K562 (cell line): ENCODE results near the gene PUM1. TPM values are rescaled to one million over a fixed set of nuclear protein-coding genes. Genes with fewer than 3 reads are reported as not detected.

Experiments
- ATAC-seq: fragments of 200-7000 bp; cut with Tn5 transposase; 3 replicates; pipeline ENCODE4 v1.9.1; 2020; ENCODE audit warnings: moderate library complexity
- BruUV-seq: library from RNA; stranded (reverse); fragments of 400-500 nt; replicated peaks from 2 replicates; lab custom pipeline; 2021; lab: Mats Ljungman, UMichigan
- CTCF ChIA-PET: fragments of 300-600 bp; formaldehyde crosslinking; extraction: SDS; loops from one replicate; lab custom pipeline; 2021; ENCODE audit warnings: low intra/inter-chr PET ratio; lab: Yijun Ruan, JAX
- POLR2A ChIA-PET: fragments of 300-600, 350-650 bp; sonication (Branson Sonifier 250); formaldehyde crosslinking; extraction: SDS; loops from one replicate; lab custom pipeline; 2021; ENCODE audit warnings: antibody characterized with exemption, inconsistent platforms; lab: Yijun Ruan, JAX
- DNase-seq, 4 experiments: peaks; one replicate each; pipeline versions ENCODE4 v3.0.0 to v3.0.0-alpha.2; 2011 to 2018; ENCODE audit warnings: low spot score in 3 of 4, mixed read lengths in 3 of 4; ENCODE audit errors: extremely low read depth in 1 of 4
- FAIRE-seq: peaks from 2 replicates; lab custom pipeline; 2011; peaks lifted over from hg19 to GRCh38; lab: Jason Lieb, UNC
- H2AFZ ChIP-seq: 2 replicates; pipeline ENCODE4 v1.6.0; 2011; ENCODE audit warnings: low read depth, low read length, control low read depth, inconsistent platforms
- H3K27ac ChIP-seq: fragments of 200-600 bp; 3 replicates; pipeline ENCODE4 v1.8.0; 2011; ENCODE audit warnings: low read depth, mild to moderate bottlenecking, control low read depth, inconsistent platforms, low read length, moderate library complexity, mixed read lengths; ENCODE audit errors: extremely low read depth
- H3K27me3 ChIP-seq, 2 experiments: fragments of 300-600 bp in 1 of 2; 2 replicates in 1 of 2; 3 replicates in 1 of 2; pipeline versions ENCODE4 v1.6.0 to v1.8.0; 2011; ENCODE audit warnings: inconsistent platforms in 2 of 2, low read length in 2 of 2, mild to moderate bottlenecking in 1 of 2, mixed read lengths in 1 of 2, moderate library complexity in 1 of 2; ENCODE audit not compliant: control insufficient read depth in 2 of 2, insufficient read depth in 2 of 2
- H3K36me3 ChIP-seq: fragments of 300-600 bp; 3 replicates; pipeline ENCODE4 v1.8.0; 2011; ENCODE audit warnings: mild to moderate bottlenecking, low read length, inconsistent platforms; ENCODE audit not compliant: control insufficient read depth, insufficient read depth
- H3K4me1 ChIP-seq, 2 experiments: fragments of 200-600 bp in 1 of 2; replicated peaks in 1 of 2; 2 replicates in 1 of 2; 3 replicates in 1 of 2; pipeline versions ENCODE4 v1.5.1 to v1.8.0; 2011; ENCODE audit warnings: inconsistent platforms in 2 of 2, low read length in 2 of 2, mild to moderate bottlenecking in 1 of 2, mixed read lengths in 1 of 2, moderate library complexity in 1 of 2; ENCODE audit not compliant: control insufficient read depth in 2 of 2, insufficient read depth in 2 of 2
- H3K4me2 ChIP-seq: 2 replicates; pipeline ENCODE4 v1.6.1; 2011; ENCODE audit warnings: low read length, control low read depth, inconsistent platforms, mixed read lengths; ENCODE audit not compliant: insufficient read depth
- H3K4me3 ChIP-seq: fragments of 200-600 bp; sonication (generic), shearing (Covaris generic); 2 replicates; pipeline ENCODE4 v1.5.1; 2016; ENCODE audit warnings: control low read depth, inconsistent platforms
- H3K79me2 ChIP-seq: fragments of 200-600 bp; 3 replicates; pipeline ENCODE4 v1.8.0; 2011; ENCODE audit warnings: low read length, inconsistent platforms; ENCODE audit not compliant: control insufficient read depth, insufficient read depth
- H3K9ac ChIP-seq, 2 experiments: 2 replicates each; pipeline versions ENCODE4 v1.6.0 to v1.6.1; 2011; ENCODE audit warnings: low read depth in 2 of 2, low read length in 2 of 2, control low read depth in 1 of 2, inconsistent platforms in 1 of 2, mild to moderate bottlenecking in 1 of 2, mixed read lengths in 1 of 2; ENCODE audit not compliant: insufficient read depth in 1 of 2
- H3K9me1 ChIP-seq: one replicate; pipeline ENCODE4 v1.6.0; 2011; ENCODE audit warnings: inconsistent platforms, mild to moderate bottlenecking, low read length, moderate library complexity; ENCODE audit not compliant: control insufficient read depth, insufficient read depth
- H3K9me3 ChIP-seq: replicated peaks from 2 replicates; pipeline ENCODE4 v1.5.1; 2011; ENCODE audit warnings: low read depth, low read length, inconsistent platforms; ENCODE audit not compliant: control insufficient read depth, insufficient read depth
- H4K20me1 ChIP-seq: replicated peaks from 2 replicates; pipeline ENCODE4 v1.6.1; 2011; ENCODE audit warnings: low read length, inconsistent platforms, mixed read lengths; ENCODE audit not compliant: control insufficient read depth, insufficient read depth
- MYBL2 ChIP-seq, 2 experiments: fragments of 450-650 bp in 1 of 2; sonication (generic) in 1 of 2; formaldehyde crosslinking in 1 of 2; IDR thresholded peaks; 2 replicates each; pipeline versions ENCODE4 v1.6.1 to v1.8.1; 2017 to 2022; ENCODE audit warnings: borderline replicate concordance in 1 of 2, inconsistent platforms in 1 of 2, low read depth in 1 of 2, mild to moderate bottlenecking in 1 of 2, missing genetic modification reagents in 1 of 2, moderate library complexity in 1 of 2
- RBM17 ChIP-seq: fragments of 200-400 bp; formaldehyde crosslinking; IDR thresholded peaks from 2 replicates; pipeline ENCODE4 v1.6.1; 2017; ENCODE audit warnings: low read depth, mild to moderate bottlenecking, low read length, borderline replicate concordance
- ZBTB7A ChIP-seq: IDR thresholded peaks from 2 replicates; pipeline ENCODE4 v1.6.1; 2011; ENCODE audit warnings: low read depth, mild to moderate bottlenecking, low read length, moderate library complexity, borderline replicate concordance; ENCODE audit not compliant: control insufficient read depth
- WGBS: fragments of 100-300 bp; shearing (Covaris generic); methylation state at CpG from one replicate; pipeline ENCODE4 v1.1.6; 2016; ENCODE audit warnings: low coverage, mixed read lengths; ENCODE audit not compliant: insufficient coverage; ENCODE audit errors: missing lambda C conversion rate; 5-methylcytosine and 5-hydroxymethylcytosine counted together
- in situ Hi-C: fragments of 300-500 bp; cut with MboI; formaldehyde crosslinking; loops from 4 replicates; pipeline ENCODE4 v1.15.0; 2018; ENCODE audit warnings: inconsistent platforms, mixed read lengths
- intact Hi-C: fragments of 100-400 bp; cut with micrococcal nuclease; formaldehyde crosslinking; loops from 2 replicates; pipeline ENCODE4 v1.14.2; 2022
- polyA plus RNA-seq, 8 experiments: library from polyadenylated mRNA; depleted of rRNA in 4 of 8; stranded (reverse) in 5 of 8; unstranded in 3 of 8; fragments of >200 nt; fragmentation: Nextera tagmentation in 2 of 8; fragmentation: Illumina TruSeq in 1 of 8; extraction: Ambion mirVana in 2 of 8; extraction: Trizol in 1 of 8; gene quantifications; 2 replicates each; pipeline versions ENCODE4 v1.2.1 to v1.2.3, GENCODE V29; 2011 to 2014; ENCODE audit warnings: inconsistent platforms in 1 of 8, missing spikeins in 1 of 8
- total RNA-seq, 7 experiments: library from RNA; depleted of rRNA in 6 of 7; stranded (reverse); fragments of >200 nt in 6 of 7; fragmentation: Illumina TruSeq in 2 of 7; extraction: Trizol in 2 of 7; gene quantifications; 2 replicates each; pipeline versions ENCODE4 v1.2.1 to v1.2.3, GENCODE V29; 2011 to 2021; ENCODE audit warnings: low replicate concordance in 1 of 7
- TF ChIP-seq, protein P1 (sequence below): fragments of 200-800 bp; sonication (Bioruptor generic); IDR thresholded peaks from 2 replicates; pipeline ENCODE4 v1.6.1; 2017; ENCODE audit warnings: missing genetic modification characterization, missing compliant biosample characterization

PUM1 gene
- total and polyA plus RNA-seq, 9 of the 15 experiments (the other 6 are each of a cell fraction or from before 2014, with no cell fraction given) = 37.7 to 104 (median 55.7) TPM

- BruUV-seq = no TSS peak
- peak overlapping the region; percentile 26; the same call in 1 of the 3 replicates for H3K27ac ChIP-seq
- H2AFZ ChIP-seq = no peak overlapping the region
- peak in 2 of 4 experiments; percentile 79 to 80 for DNase-seq
- H3K9ac ChIP-seq = peak overlapping the region in 1 of 2 experiments; percentile 92; a peak in 2 of 4 replicates
- 3% methylated on average over 6 of the region's 69 CpGs for WGBS
- no peak for FAIRE-seq
- in situ Hi-C loops = no loop called here
- TF ChIP-seq, protein P1, sequence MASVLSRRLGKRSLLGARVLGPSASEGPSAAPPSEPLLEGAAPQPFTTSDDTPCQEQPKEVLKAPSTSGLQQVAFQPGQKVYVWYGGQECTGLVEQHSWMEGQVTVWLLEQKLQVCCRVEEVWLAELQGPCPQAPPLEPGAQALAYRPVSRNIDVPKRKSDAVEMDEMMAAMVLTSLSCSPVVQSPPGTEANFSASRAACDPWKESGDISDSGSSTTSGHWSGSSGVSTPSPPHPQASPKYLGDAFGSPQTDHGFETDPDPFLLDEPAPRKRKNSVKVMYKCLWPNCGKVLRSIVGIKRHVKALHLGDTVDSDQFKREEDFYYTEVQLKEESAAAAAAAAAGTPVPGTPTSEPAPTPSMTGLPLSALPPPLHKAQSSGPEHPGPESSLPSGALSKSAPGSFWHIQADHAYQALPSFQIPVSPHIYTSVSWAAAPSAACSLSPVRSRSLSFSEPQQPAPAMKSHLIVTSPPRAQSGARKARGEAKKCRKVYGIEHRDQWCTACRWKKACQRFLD = peak; percentile 50; the same call in 1 of the 2 replicates
- TF ChIP-seq RBM17 (no peak), MYBL2 (IDR thresholded peaks at IDR 0.05; ENCODE audit: low read depth) (no peak), MYBL2 (CRISPR knock-in tag; IDR thresholded peaks at IDR 0.05; ENCODE audit: borderline replicate concordance) (no peak), ZBTB7A (peak; percentile 63; the same call in 1 of the 2 replicates)
- TF ChIP-seq, all 486 proteins: peak for 2
- H3K4me1 ChIP-seq = peaks cover 23 to 54% of the 10 kb centered on the region in 2 experiments
- ATAC-seq = no peak
- H3K9me1 ChIP-seq = no peaks in the 10 kb centered on the region
- peak overlapping the region; percentile 47 for H3K4me3 ChIP-seq
- H4K20me1 ChIP-seq = peaks cover 15% of the 10 kb centered on the region
- no peaks in the 10 kb centered on the region for H3K9me3 ChIP-seq
- H3K79me2 ChIP-seq = peaks cover 19% of the 10 kb centered on the region
- H3K4me2 ChIP-seq = no peak overlapping the region
- H3K36me3 ChIP-seq = no peaks in the 10 kb centered on the region
- intact Hi-C loops = no loop called here
- POLR2A ChIA-PET = interaction anchor here (1.0 to 1.6 kb wide), 2 partner anchors 125 to 180 kb away, joined by 3 to 4 read pairs; no protein-coding TSS in a partner anchor
- CTCF ChIA-PET = interaction anchor here (4.7 to 4.8 kb wide), 2 partner anchors 105 to 126 kb away, joined by 90 to 109 read pairs; no protein-coding TSS in a partner anchor
- H3K27me3 ChIP-seq = no peaks in the 10 kb centered on the region
Measured at GRCh38 chr1:30908316-30908695, 157.2 kb downstream of the PUM1 start.
